Upper lobe of left lung (tissue), 6 donors: ENCODE measurements around the gene NT5C1A. TPM values are rescaled to one million over a fixed set of nuclear protein-coding genes. Genes with fewer than 3 reads are reported as not detected.

ENCODE experiments used
- ATAC-seq, 2 donors: fragments of 200-7000 bp; cut with Tn5 transposase; one replicate each; pipeline ENCODE4 v1.9.1; 2022; ENCODE audit warnings: mild to moderate bottlenecking in 2 of 2, moderate library complexity in 2 of 2; ENCODE audit not compliant: low FRiP score in 2 of 2
- DNase-seq, 2 donors: peaks; one replicate each; pipeline ENCODE4 v3.0.0-alpha.2; 2019 to 2020
- H3K27ac ChIP-seq, 4 donors: fragments of 200-600 bp; sonication (generic); one replicate each; pipeline ENCODE4 v1.5.1; 2016 to 2019
- H3K27me3 ChIP-seq, 4 donors: fragments of 200-600 bp; sonication (generic); one replicate each; pipeline ENCODE4 v1.5.1; 2017 to 2019
- H3K36me3 ChIP-seq, 4 donors: fragments of 200-600 bp; sonication (generic); one replicate each; pipeline ENCODE4 v1.5.1; 2016 to 2019
- H3K4me1 ChIP-seq, 4 donors: fragments of 200-600 bp; sonication (generic); one replicate each; pipeline ENCODE4 v1.5.1; 2018 to 2019
- H3K4me3 ChIP-seq, 4 donors: fragments of 200-600 bp; sonication (generic); one replicate each; pipeline ENCODE4 v1.5.1; 2017 to 2019; ENCODE audit warnings: mild to moderate bottlenecking in 2 of 4, moderate library complexity in 1 of 4
- H3K9me3 ChIP-seq, 4 donors: fragments of 200-600 bp; sonication (generic); one replicate each; pipeline ENCODE4 v1.5.1; 2018 to 2019
- CTCF ChIP-seq, 6 experiments: fragments of 450-650 bp in 4 of 6; fragments of 200-600 bp in 2 of 6; sonication (generic) in 2 of 6; IDR thresholded peaks; one replicate each; pipeline ENCODE4 v1.5.1; 2016 to 2019; ENCODE audit warnings: antibody characterized with exemption in 6 of 6
- EP300 ChIP-seq, 4 donors: sonication (generic); formaldehyde crosslinking; IDR thresholded peaks; one replicate each; pipeline ENCODE4 v1.5.1; 2017; ENCODE audit warnings: antibody characterized with exemption in 4 of 4, control low read depth in 2 of 4
- POLR2A ChIP-seq, 4 donors: fragments of 450-650 bp; IDR thresholded peaks; one replicate each; pipeline ENCODE4 v1.5.1; 2016 to 2017; ENCODE audit warnings: antibody characterized with exemption in 4 of 4, mild to moderate bottlenecking in 2 of 4
- POLR2AphosphoS5 ChIP-seq, 2 donors: sonication (generic); formaldehyde crosslinking; IDR thresholded peaks; one replicate each; pipeline ENCODE4 v1.5.1; 2017; ENCODE audit warnings: antibody characterized with exemption in 2 of 2
- WGBS, 2 donors: methylation state at CpG; one replicate each; pipeline ENCODE4 v1.1.5; 2017 to 2018; 5-methylcytosine and 5-hydroxymethylcytosine counted together
- total RNA-seq, 6 donors: library from RNA; depleted of rRNA in 4 of 6; stranded (reverse); fragments of >200 nt in 4 of 6; gene quantifications; one replicate each; pipeline versions ENCODE4 v1.1.0 to v1.2.1, GENCODE V29; 2016 to 2021
- donor health status: DM: no; HTN: no; CAD: no; lungs with moderate emphysema.
- donor health status: DM: no; HTN: yes; CAD: no; lungs with severe emphysema.

The NT5C1A gene
- total RNA-seq, 6 donors from 2014 or later = 0.37 to 5.5 (median 2.6) TPM; not detected in 2

GRCh38 chr1:39662861-39663260, 9.0 kb downstream of the NT5C1A start:
- 91 to 100% methylated on average over 1 of the region's 1 CpG for WGBS, 2 donors
- Histone ChIP-seq H3K4me1 (peaks cover 0 to 6% (median 3%) of the 10 kb centered on the region in 4 donors), H3K27ac (no peak overlapping the region), H3K36me3 (no peaks in the 10 kb centered on the region), H3K9me3 (no peaks in the 10 kb centered on the region), H3K27me3 (no peaks in the 10 kb centered on the region), H3K4me3 (no peak overlapping the region)
- DNase-seq (no peak), ATAC-seq (no peak)
- TF ChIP-seq POLR2A (IDR thresholded peaks at IDR 0.05) (no peak), CTCF (IDR thresholded peaks at IDR 0.05) (no peak), POLR2AphosphoS5 (IDR thresholded peaks at IDR 0.05) (no peak), EP300 (IDR thresholded peaks at IDR 0.05) (no peak)

- H3K4me1 ChIP-seq = peaks cover 0 to 7% (median 3%) of the 10 kb centered on the region in 4 donors
- no peaks in the 10 kb centered on the region for H3K36me3 ChIP-seq
- H3K9me3 ChIP-seq = no peaks in the 10 kb centered on the region
- no peak overlapping the region for H3K4me3 ChIP-seq
- no peak overlapping the region for H3K27ac ChIP-seq
- no peak for DNase-seq
- TF ChIP-seq EP300 (IDR thresholded peaks at IDR 0.05) (no peak), POLR2AphosphoS5 (IDR thresholded peaks at IDR 0.05) (no peak), CTCF (IDR thresholded peaks at IDR 0.05) (no peak), POLR2A (IDR thresholded peaks at IDR 0.05) (no peak)
- H3K27me3 ChIP-seq = no peaks in the 10 kb centered on the region
- ATAC-seq = no peak
- 78 to 88% methylated on average over 5 of the region's 5 CpGs for WGBS, 2 donors
Measured at GRCh38 chr1:39659538-39659937, 12.4 kb downstream of the NT5C1A start.

GRCh38 chr1:39659110-39659509, 12.8 kb downstream of the NT5C1A start:
- Histone ChIP-seq H3K9me3 (no peaks in the 10 kb centered on the region), H3K27ac (no peak overlapping the region), H3K27me3 (no peaks in the 10 kb centered on the region), H3K4me1 (peaks cover 0 to 7% (median 3%) of the 10 kb centered on the region in 4 donors), H3K4me3 (no peak overlapping the region), H3K36me3 (no peaks in the 10 kb centered on the region)
- DNase-seq = no peak
- TF ChIP-seq EP300 (IDR thresholded peaks at IDR 0.05) = no peak
- TF ChIP-seq POLR2AphosphoS5 (IDR thresholded peaks at IDR 0.05) = no peak
- no peak for TF ChIP-seq POLR2A (IDR thresholded peaks at IDR 0.05)
- no peak for TF ChIP-seq CTCF (IDR thresholded peaks at IDR 0.05)
- ATAC-seq = no peak
- WGBS, 2 donors = 89 to 92% methylated on average over 6 to 12 of the region's 12 CpGs

GRCh38 chr1:39657923-39658485, 13.9 kb downstream of the NT5C1A start:
- DNase-seq (peak in 1 of 2 donors; percentile 50), ATAC-seq (peak in 1 of 2 donors; percentile 53)
- Histone ChIP-seq H3K4me1 (peaks cover 0 to 7% (median 6%) of the 10 kb centered on the region in 4 donors), H3K36me3 (no peaks in the 10 kb centered on the region), H3K27me3 (no peaks in the 10 kb centered on the region), H3K27ac (no peak overlapping the region), H3K9me3 (no peaks in the 10 kb centered on the region), H3K4me3 (no peak overlapping the region)
- 28 to 29% methylated on average over 4 to 6 of the region's 6 CpGs for WGBS, 2 donors
- TF ChIP-seq CTCF (IDR thresholded peaks at IDR 0.05) = peak; percentile 54 to 71 (median 68)
- no peak for TF ChIP-seq POLR2AphosphoS5 (IDR thresholded peaks at IDR 0.05)
- TF ChIP-seq POLR2A (IDR thresholded peaks at IDR 0.05) = no peak

GRCh38 chr1:39657402-39657801, 14.5 kb downstream of the NT5C1A start:
- Histone ChIP-seq H3K27me3 (no peaks in the 10 kb centered on the region), H3K4me3 (no peak overlapping the region), H3K36me3 (no peaks in the 10 kb centered on the region), H3K27ac (no peak overlapping the region), H3K9me3 (no peaks in the 10 kb centered on the region), H3K4me1 (peaks cover 0 to 7% (median 6%) of the 10 kb centered on the region in 4 donors)
- no peak for TF ChIP-seq POLR2A (IDR thresholded peaks at IDR 0.05)
- TF ChIP-seq POLR2AphosphoS5 (IDR thresholded peaks at IDR 0.05) = no peak
- no peak for TF ChIP-seq CTCF (IDR thresholded peaks at IDR 0.05)
- TF ChIP-seq EP300 (IDR thresholded peaks at IDR 0.05) = no peak
- 75 to 89% methylated on average over 3 of the region's 3 CpGs for WGBS, 2 donors
- DNase-seq (no peak), ATAC-seq (no peak)
